ENCODE results near the gene CTDSPL. TPM values are rescaled to one million over a fixed set of nuclear protein-coding genes. Genes with fewer than 3 reads are reported as not detected.

Gene CTDSPL
- total and polyA plus RNA-seq, 2 of the 13 experiments (the other 11 are each of a cell fraction or from before 2014, with no cell fraction given) = 26.1 to 142 TPM

- TF ChIP-seq, protein P1, sequence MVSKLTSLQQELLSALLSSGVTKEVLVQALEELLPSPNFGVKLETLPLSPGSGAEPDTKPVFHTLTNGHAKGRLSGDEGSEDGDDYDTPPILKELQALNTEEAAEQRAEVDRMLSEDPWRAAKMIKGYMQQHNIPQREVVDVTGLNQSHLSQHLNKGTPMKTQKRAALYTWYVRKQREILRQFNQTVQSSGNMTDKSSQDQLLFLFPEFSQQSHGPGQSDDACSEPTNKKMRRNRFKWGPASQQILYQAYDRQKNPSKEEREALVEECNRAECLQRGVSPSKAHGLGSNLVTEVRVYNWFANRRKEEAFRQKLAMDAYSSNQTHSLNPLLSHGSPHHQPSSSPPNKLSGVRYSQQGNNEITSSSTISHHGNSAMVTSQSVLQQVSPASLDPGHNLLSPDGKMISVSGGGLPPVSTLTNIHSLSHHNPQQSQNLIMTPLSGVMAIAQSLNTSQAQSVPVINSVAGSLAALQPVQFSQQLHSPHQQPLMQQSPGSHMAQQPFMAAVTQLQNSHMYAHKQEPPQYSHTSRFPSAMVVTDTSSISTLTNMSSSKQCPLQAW (CRISPR knock-in tag; IDR thresholded peaks at IDR 0.05) = peak; percentile 59; the same call in 1 of the 2 replicates
- TF ChIP-seq SKI (IDR thresholded peaks at IDR 0.05; ENCODE audit: partially characterized antibody) (no peak), DPF2 (CRISPR knock-in tag; IDR thresholded peaks at IDR 0.05; ENCODE audit: borderline replicate concordance, low read depth) (peak; percentile 46; the same call in 1 of the 2 replicates), ZBTB38 (CRISPR knock-in tag; IDR thresholded peaks at IDR 0.05) (peak; percentile 98), NKX3-1 (CRISPR knock-in tag; IDR thresholded peaks at IDR 0.05) (no peak), ZNF468 (CRISPR knock-in tag; IDR thresholded peaks at IDR 0.05) (no peak), ZSCAN21 (CRISPR knock-in tag; IDR thresholded peaks at IDR 0.05; ENCODE audit: borderline replicate concordance) (no peak), KDM2A (CRISPR knock-in tag; IDR thresholded peaks at IDR 0.05; ENCODE audit: borderline replicate concordance, low read depth) (peak; percentile 42; the same call in 1 of the 2 replicates), ZNF180 (CRISPR knock-in tag; IDR thresholded peaks at IDR 0.05; ENCODE audit: borderline replicate concordance, low read depth) (no peak), CENPT (CRISPR knock-in tag; IDR thresholded peaks at IDR 0.05; ENCODE audit: low read depth) (no peak), HNRNPUL1 (IDR thresholded peaks at IDR 0.05; ENCODE audit: low read depth, low read length) (no peak), ZNF20 (CRISPR knock-in tag; IDR thresholded peaks at IDR 0.05) (no peak), ESRRA (CRISPR knock-in tag; IDR thresholded peaks at IDR 0.05; ENCODE audit: low read depth) (0 out of 2 replicates have a peak, but pooled peaks have one; percentile 41), MIER2 (CRISPR knock-in tag; IDR thresholded peaks at IDR 0.05) (0 out of 2 replicates have a peak, but pooled peaks have one; percentile 14), FOXA3 (CRISPR knock-in tag; IDR thresholded peaks at IDR 0.05) (peak; percentile 86), ERF (CRISPR knock-in tag; IDR thresholded peaks at IDR 0.05) (peak; percentile 86), BORCS8-MEF2B (CRISPR knock-in tag; IDR thresholded peaks at IDR 0.05) (no peak), ZMYM3 (CRISPR knock-in tag; IDR thresholded peaks at IDR 0.05) (peak; percentile 75), ZBTB43 (CRISPR knock-in tag; conservative IDR thresholded peaks at IDR 0.05) (peak; percentile 35; the same call in 1 of the 2 replicates), GLI4 (CRISPR knock-in tag; IDR thresholded peaks at IDR 0.05; ENCODE audit: borderline replicate concordance) (no peak), ZFP36L2 (CRISPR knock-in tag; IDR thresholded peaks at IDR 0.05) (0 out of 2 replicates have a peak, but pooled peaks have one; percentile 16), PITX1 (CRISPR knock-in tag; IDR thresholded peaks at IDR 0.05) (peak; percentile 64; the same call in 1 of the 2 replicates)
- TF ChIP-seq, protein P2, sequence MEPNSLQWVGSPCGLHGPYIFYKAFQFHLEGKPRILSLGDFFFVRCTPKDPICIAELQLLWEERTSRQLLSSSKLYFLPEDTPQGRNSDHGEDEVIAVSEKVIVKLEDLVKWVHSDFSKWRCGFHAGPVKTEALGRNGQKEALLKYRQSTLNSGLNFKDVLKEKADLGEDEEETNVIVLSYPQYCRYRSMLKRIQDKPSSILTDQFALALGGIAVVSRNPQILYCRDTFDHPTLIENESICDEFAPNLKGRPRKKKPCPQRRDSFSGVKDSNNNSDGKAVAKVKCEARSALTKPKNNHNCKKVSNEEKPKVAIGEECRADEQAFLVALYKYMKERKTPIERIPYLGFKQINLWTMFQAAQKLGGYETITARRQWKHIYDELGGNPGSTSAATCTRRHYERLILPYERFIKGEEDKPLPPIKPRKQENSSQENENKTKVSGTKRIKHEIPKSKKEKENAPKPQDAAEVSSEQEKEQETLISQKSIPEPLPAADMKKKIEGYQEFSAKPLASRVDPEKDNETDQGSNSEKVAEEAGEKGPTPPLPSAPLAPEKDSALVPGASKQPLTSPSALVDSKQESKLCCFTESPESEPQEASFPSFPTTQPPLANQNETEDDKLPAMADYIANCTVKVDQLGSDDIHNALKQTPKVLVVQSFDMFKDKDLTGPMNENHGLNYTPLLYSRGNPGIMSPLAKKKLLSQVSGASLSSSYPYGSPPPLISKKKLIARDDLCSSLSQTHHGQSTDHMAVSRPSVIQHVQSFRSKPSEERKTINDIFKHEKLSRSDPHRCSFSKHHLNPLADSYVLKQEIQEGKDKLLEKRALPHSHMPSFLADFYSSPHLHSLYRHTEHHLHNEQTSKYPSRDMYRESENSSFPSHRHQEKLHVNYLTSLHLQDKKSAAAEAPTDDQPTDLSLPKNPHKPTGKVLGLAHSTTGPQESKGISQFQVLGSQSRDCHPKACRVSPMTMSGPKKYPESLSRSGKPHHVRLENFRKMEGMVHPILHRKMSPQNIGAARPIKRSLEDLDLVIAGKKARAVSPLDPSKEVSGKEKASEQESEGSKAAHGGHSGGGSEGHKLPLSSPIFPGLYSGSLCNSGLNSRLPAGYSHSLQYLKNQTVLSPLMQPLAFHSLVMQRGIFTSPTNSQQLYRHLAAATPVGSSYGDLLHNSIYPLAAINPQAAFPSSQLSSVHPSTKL (CRISPR knock-in tag; IDR thresholded peaks at IDR 0.05) = peak; percentile 90
Observed at GRCh38 chr3:37909067-37909911, 47.6 kb downstream of the CTDSPL start (continued).

Measured in HepG2 (cell line).